PC-3 (cell line): ENCODE results near the gene OPHN1.

Experiments
- CTCF ChIP-seq: fragments of 300-600 bp; sonication (generic); conservative IDR thresholded peaks from 2 replicates; pipeline ENCODE4 v1.5.1; 2017; ENCODE audit warnings: antibody characterized with exemption, low read depth, mild to moderate bottlenecking, low read length
- EZH2phosphoT487 ChIP-seq: fragments of 300-600 bp; sonication (generic); IDR thresholded peaks from 2 replicates; pipeline ENCODE4 v1.6.1; 2018; ENCODE audit warnings: mild to moderate bottlenecking, antibody characterized with exemption, low read length, borderline replicate concordance

GRCh38 chrX:68256990-68257389 is 176.3 kb downstream of the OPHN1 start:
- TF ChIP-seq CTCF (no peak), EZH2phosphoT487 (no peak)
